Measurements from ENCODE around the gene KCTD3.

KCTD3 gene

DNA sequence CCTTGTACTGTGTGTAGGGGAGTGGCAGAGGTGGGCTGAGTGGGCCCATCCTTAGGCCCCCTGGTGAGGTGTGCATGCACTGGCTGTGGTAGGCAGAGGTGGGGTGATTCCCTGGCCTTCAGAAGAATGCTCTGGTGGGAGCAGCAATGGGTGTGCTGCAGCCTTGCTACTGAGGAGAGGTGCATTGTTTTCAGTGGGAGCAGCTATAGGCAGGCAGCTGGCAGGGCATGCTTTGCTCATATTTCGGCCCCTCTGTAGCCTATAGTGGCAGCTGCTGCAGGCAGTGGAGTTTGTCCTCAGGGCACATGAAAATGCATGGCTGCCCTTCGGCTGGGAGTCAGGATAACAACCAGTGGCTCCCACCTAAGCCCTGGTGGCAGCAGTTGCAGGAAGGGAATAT lies 10.1 kb upstream of the KCTD3 start:
- H3K4me1 ChIP-seq (ENCODE audit: control insufficient read depth, insufficient read depth, low read length), result no peaks in the 10 kb centered on the region
- CTCF ChIA-PET, result no interaction called here
- H3K36me3 ChIP-seq (ENCODE audit: control insufficient read depth in 2 of 2, insufficient read depth in 1 of 2, low read length in 2 of 2), result no peaks in the 10 kb centered on the region
- no peaks in the 10 kb centered on the region for H3K9me3 ChIP-seq (ENCODE audit: control insufficient read depth, insufficient read depth, low read depth, low read length)
- TF ChIP-seq ZNF140 (tag by site-specific recombination; IDR thresholded peaks at IDR 0.05), result no peak
- no peak for TF ChIP-seq ZNF558 (tag by site-specific recombination; IDR thresholded peaks at IDR 0.05)
- no peak for TF ChIP-seq SALL2 (tag by site-specific recombination; IDR thresholded peaks at IDR 0.05; ENCODE audit: borderline replicate concordance)
- no peak for TF ChIP-seq ZNF174 (tag by site-specific recombination; IDR thresholded peaks at IDR 0.05)
- no peak for TF ChIP-seq KLF16 (tag by site-specific recombination; IDR thresholded peaks at IDR 0.05)
- no peak for TF ChIP-seq ZNF112 (tag by site-specific recombination; IDR thresholded peaks at IDR 0.05)
- TF ChIP-seq ZNF670 (tag by site-specific recombination; IDR thresholded peaks at IDR 0.05; ENCODE audit: low read depth), result no peak
- no peak for TF ChIP-seq KLF7 (tag by site-specific recombination; IDR thresholded peaks at IDR 0.05; ENCODE audit: borderline replicate concordance)
- TF ChIP-seq ZNF585B (tag by site-specific recombination; IDR thresholded peaks at IDR 0.05), result no peak
- TF ChIP-seq ZNF214 (tag by site-specific recombination; IDR thresholded peaks at IDR 0.05; ENCODE audit: borderline replicate concordance), result no peak
- no peak for TF ChIP-seq KLF1 (tag by site-specific recombination; IDR thresholded peaks at IDR 0.05)
- TF ChIP-seq, protein P1, sequence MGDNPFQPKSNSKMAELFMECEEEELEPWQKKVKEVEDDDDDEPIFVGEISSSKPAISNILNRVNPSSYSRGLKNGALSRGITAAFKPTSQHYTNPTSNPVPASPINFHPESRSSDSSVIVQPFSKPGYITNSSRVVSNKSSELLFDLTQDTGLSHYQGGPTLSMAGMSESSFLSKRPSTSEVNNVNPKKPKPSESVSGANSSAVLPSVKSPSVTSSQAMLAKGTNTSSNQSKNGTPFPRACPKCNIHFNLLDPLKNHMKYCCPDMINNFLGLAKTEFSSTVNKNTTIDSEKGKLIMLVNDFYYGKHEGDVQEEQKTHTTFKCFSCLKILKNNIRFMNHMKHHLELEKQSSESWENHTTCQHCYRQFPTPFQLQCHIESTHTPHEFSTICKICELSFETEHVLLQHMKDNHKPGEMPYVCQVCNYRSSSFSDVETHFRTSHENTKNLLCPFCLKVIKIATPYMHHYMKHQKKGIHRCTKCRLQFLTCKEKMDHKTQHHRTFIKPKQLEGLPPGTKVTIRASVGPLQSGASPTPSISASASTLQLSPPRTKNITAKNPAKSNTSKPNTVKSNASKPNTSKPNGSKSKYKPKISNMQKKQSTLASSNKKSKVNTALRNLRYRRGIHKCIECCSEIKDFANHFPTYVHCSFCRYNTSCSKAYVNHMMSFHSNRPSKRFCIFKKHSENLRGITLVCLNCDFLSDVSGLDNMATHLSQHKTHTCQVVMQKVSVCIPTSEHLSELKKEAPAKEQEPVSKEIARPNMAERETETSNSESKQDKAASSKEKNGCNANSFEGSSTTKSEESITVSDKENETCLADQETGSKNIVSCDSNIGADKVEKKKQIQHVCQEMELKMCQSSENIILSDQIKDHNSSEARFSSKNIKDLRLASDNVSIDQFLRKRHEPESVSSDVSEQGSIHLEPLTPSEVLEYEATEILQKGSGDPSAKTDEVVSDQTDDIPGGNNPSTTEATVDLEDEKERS (tag by site-specific recombination; IDR thresholded peaks at IDR 0.05), result no peak
- no peak for TF ChIP-seq ZNF366 (tag by site-specific recombination; conservative IDR thresholded peaks at IDR 0.05)
- no peak for TF ChIP-seq ZBTB8A (tag by site-specific recombination; IDR thresholded peaks at IDR 0.05)
- no peak for TF ChIP-seq RBAK (tag by site-specific recombination; IDR thresholded peaks at IDR 0.05)
- no peak for TF ChIP-seq ZNF560 (tag by site-specific recombination; IDR thresholded peaks at IDR 0.05; ENCODE audit: borderline replicate concordance)
- TF ChIP-seq, protein P2, sequence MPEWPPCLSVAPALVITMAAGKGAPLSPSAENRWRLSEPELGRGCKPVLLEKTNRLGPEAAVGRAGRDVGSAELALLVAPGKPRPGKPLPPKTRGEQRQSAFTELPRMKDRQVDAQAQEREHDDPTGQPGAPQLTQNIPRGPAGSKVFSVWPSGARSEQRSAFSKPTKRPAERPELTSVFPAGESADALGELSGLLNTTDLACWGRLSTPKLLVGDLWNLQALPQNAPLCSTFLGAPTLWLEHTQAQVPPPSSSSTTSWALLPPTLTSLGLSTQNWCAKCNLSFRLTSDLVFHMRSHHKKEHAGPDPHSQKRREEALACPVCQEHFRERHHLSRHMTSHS (tag by site-specific recombination; IDR thresholded peaks at IDR 0.05), result no peak
- TF ChIP-seq, protein P3, sequence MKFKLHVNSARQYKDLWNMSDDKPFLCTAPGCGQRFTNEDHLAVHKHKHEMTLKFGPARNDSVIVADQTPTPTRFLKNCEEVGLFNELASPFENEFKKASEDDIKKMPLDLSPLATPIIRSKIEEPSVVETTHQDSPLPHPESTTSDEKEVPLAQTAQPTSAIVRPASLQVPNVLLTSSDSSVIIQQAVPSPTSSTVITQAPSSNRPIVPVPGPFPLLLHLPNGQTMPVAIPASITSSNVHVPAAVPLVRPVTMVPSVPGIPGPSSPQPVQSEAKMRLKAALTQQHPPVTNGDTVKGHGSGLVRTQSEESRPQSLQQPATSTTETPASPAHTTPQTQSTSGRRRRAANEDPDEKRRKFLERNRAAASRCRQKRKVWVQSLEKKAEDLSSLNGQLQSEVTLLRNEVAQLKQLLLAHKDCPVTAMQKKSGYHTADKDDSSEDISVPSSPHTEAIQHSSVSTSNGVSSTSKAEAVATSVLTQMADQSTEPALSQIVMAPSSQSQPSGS (tag by site-specific recombination; IDR thresholded peaks at IDR 0.05; ENCODE audit: low read depth), result no peak
- TF ChIP-seq ZNF335 (tag by site-specific recombination; conservative IDR thresholded peaks at IDR 0.05), result no peak
- no peak for TF ChIP-seq ZNF830 (tag by site-specific recombination; IDR thresholded peaks at IDR 0.05; ENCODE audit: low read depth)
- no peak overlapping the region for H3K4me3 ChIP-seq (ENCODE audit: low read depth, low read length)
- H3K27ac ChIP-seq (ENCODE audit: extremely low read depth, low read depth, low read length), result no peak overlapping the region
- POLR2A ChIA-PET, result interaction anchor here (1.4 kb wide), 1 partner anchor 10 kb away, joined by 4 read pairs; the partner anchor contains the start of gene KCTD3

DNA sequence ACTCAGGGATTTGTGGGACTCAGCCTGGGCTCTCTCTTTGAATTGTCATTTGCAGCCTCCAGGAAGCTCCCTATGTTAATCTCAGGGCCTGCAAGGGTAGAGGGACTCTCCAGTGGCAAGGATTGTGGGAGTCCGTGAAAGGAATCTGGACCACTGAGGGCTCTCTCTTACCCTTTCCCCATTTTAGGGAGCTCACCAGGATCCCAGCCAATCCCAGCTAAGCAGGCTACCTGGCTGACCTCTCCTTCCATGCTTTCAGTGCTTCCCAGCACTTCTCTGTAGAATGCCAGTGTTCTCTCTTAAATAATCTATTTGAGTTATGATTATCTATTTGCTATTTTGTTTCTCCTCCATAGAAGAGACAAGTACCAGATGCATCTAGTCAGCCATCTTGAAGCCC lies 9.6 kb upstream of the KCTD3 start:
- ChIA-PET POLR2A (interaction anchor here (1.4 kb wide), 1 partner anchor 10 kb away, joined by 4 read pairs; the partner anchor contains the start of gene KCTD3), CTCF (no interaction called here)
- no peak overlapping the region for H3K4me3 ChIP-seq (ENCODE audit: low read depth, low read length)
- no peaks in the 10 kb centered on the region for H3K4me1 ChIP-seq (ENCODE audit: control insufficient read depth, insufficient read depth, low read length)
- H3K9me3 ChIP-seq (ENCODE audit: control insufficient read depth, insufficient read depth, low read depth, low read length), result no peaks in the 10 kb centered on the region
- H3K36me3 ChIP-seq (ENCODE audit: control insufficient read depth in 2 of 2, insufficient read depth in 1 of 2, low read length in 2 of 2), result no peaks in the 10 kb centered on the region
- TF ChIP-seq ZNF596 (tag by site-specific recombination; IDR thresholded peaks at IDR 0.05) (no peak), ZNF157 (tag by site-specific recombination; IDR thresholded peaks at IDR 0.05) (no peak)
- TF ChIP-seq, protein P4, sequence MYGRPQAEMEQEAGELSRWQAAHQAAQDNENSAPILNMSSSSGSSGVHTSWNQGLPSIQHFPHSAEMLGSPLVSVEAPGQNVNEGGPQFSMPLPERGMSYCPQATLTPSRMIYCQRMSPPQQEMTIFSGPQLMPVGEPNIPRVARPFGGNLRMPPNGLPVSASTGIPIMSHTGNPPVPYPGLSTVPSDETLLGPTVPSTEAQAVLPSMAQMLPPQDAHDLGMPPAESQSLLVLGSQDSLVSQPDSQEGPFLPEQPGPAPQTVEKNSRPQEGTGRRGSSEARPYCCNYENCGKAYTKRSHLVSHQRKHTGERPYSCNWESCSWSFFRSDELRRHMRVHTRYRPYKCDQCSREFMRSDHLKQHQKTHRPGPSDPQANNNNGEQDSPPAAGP (tag by site-specific recombination; IDR thresholded peaks at IDR 0.05), result no peak
- H3K27ac ChIP-seq (ENCODE audit: extremely low read depth, low read depth, low read length), result no peak overlapping the region
